Measurements from ENCODE around the gene RPS10.
"Not testable (repeated sequence)": the region's sequence is repeated elsewhere in the genome, so short reads cannot be mapped to it uniquely, and the experiment has no call there.

The RPS10 gene

GRCh38 chr6:34418367-34418766 is 7.5 kb downstream of the RPS10 start:
- DNase-seq (ENCODE audit: low read depth), result no peak
- no peak for TF ChIP-seq CTCF (IDR thresholded peaks at IDR 0.05; ENCODE audit: low read depth, low read length, missing control alignments)
- no peak overlapping the region for H3K4me3 ChIP-seq (ENCODE audit: low read depth, low read length)

GRCh38 chr6:34416877-34417371 is 8.9 kb downstream of the RPS10 start:
- TF ChIP-seq CTCF (IDR thresholded peaks at IDR 0.05; ENCODE audit: low read depth, low read length, missing control alignments), result no peak
- no peak overlapping the region for H3K4me3 ChIP-seq (ENCODE audit: low read depth, low read length)
- DNase-seq (ENCODE audit: low read depth), result no peak

- H3K4me3 ChIP-seq (ENCODE audit: low read depth, low read length), result no peak overlapping the region
- TF ChIP-seq CTCF (IDR thresholded peaks at IDR 0.05; ENCODE audit: low read depth, low read length, missing control alignments), result peak; percentile 53
- peak; percentile 39 for DNase-seq (ENCODE audit: low read depth)
Measured at GRCh38 chr6:34414999-34415858, 10.6 kb downstream of the RPS10 start.

GRCh38 chr6:34412643-34413214 is 13.1 kb downstream of the RPS10 start:
- no peak overlapping the region for H3K4me3 ChIP-seq (ENCODE audit: low read depth, low read length)
- no peak for TF ChIP-seq CTCF (IDR thresholded peaks at IDR 0.05; ENCODE audit: low read depth, low read length, missing control alignments)
- no peak for DNase-seq (ENCODE audit: low read depth)

GRCh38 chr6:34412016-34412415 is 13.9 kb downstream of the RPS10 start:
- no peak overlapping the region for H3K4me3 ChIP-seq (ENCODE audit: low read depth, low read length)
- TF ChIP-seq CTCF (IDR thresholded peaks at IDR 0.05; ENCODE audit: low read depth, low read length, missing control alignments), result no peak
- DNase-seq (ENCODE audit: low read depth), result no peak

GRCh38 chr6:34407915-34408314 is 18.0 kb downstream of the RPS10 start:
- H3K4me3 ChIP-seq (ENCODE audit: low read depth, low read length); DNase-seq (ENCODE audit: low read depth): not testable (repeated sequence)

GRCh38 chr6:34396518-34396917 is 29.4 kb downstream of the RPS10 start:
- H3K4me3 ChIP-seq (ENCODE audit: low read depth, low read length), result no peak overlapping the region
- DNase-seq (ENCODE audit: low read depth), result no peak
- no peak for TF ChIP-seq CTCF (IDR thresholded peaks at IDR 0.05; ENCODE audit: low read depth, low read length, missing control alignments)

All from GM12864 (cell line).